Calu3 (cell line): Measurements from ENCODE around the gene RAP1GAP2. TPM values are rescaled to one million over a fixed set of nuclear protein-coding genes. Genes with fewer than 3 reads are reported as not detected.

Experiments used
- BruUV-seq: library from RNA; stranded (reverse); fragments of 400-500 nt; replicated peaks from 2 replicates; lab custom pipeline; 2021; lab: Mats Ljungman, UMichigan
- CTCF ChIA-PET: fragments of 300-600 bp; sonication (Branson Sonifier 250); formaldehyde crosslinking; loops from one replicate; lab custom pipeline; 2022; ENCODE audit warnings: antibody characterized with exemption; lab: Charles Lee
- DNase-seq: peaks from one replicate; pipeline ENCODE4 v3.0.0; 2022
- H3K27ac Mint-ChIP-seq: one replicate; pipeline ENCODE4 v1.8.0; 2022; ENCODE audit warnings: mixed read lengths; ENCODE audit not compliant: unreplicated experiment
- H3K27me3 Mint-ChIP-seq: one replicate; pipeline ENCODE4 v1.8.0; 2022; ENCODE audit warnings: mixed read lengths; ENCODE audit not compliant: unreplicated experiment
- H3K36me3 Mint-ChIP-seq: one replicate; pipeline ENCODE4 v1.8.0; 2022; ENCODE audit warnings: mild to moderate bottlenecking, moderate library complexity, mixed read lengths; ENCODE audit not compliant: insufficient read depth, unreplicated experiment
- H3K4me1 Mint-ChIP-seq: one replicate; pipeline ENCODE4 v1.8.0; 2022; ENCODE audit warnings: mild to moderate bottlenecking, low read depth, mixed read lengths; ENCODE audit not compliant: unreplicated experiment
- H3K4me3 Mint-ChIP-seq: one replicate; pipeline ENCODE4 v1.8.0; 2022; ENCODE audit warnings: mild to moderate bottlenecking, low read depth, moderate library complexity, mixed read lengths; ENCODE audit not compliant: unreplicated experiment
- H3K9me3 Mint-ChIP-seq: one replicate; pipeline ENCODE4 v1.8.0; 2022; ENCODE audit warnings: low read depth, mixed read lengths; ENCODE audit not compliant: unreplicated experiment
- intact Hi-C: fragments of 100-400 bp; cut with micrococcal nuclease; formaldehyde crosslinking; loops from one replicate; pipeline ENCODE4 v1.10.0; 2022; ENCODE audit not compliant: unreplicated experiment
- total RNA-seq: library from RNA; stranded (reverse); gene quantifications from 2 replicates; pipeline ENCODE4 v1.2.3, GENCODE V29; 2022
- TF ChIP-seq, protein P1 (sequence below): fragments of 200-600 bp; IDR thresholded peaks from one replicate; pipeline ENCODE4 v1.8.0; 2022; ENCODE audit warnings: antibody characterized with exemption; ENCODE audit not compliant: unreplicated experiment

The RAP1GAP2 gene
- total RNA-seq, 1 experiment from 2014 or later = 38.4 TPM

- H3K27me3 Mint-ChIP-seq = peaks cover 57% of the 10 kb centered on the region
- intact Hi-C loops = no loop called here
- H3K9me3 Mint-ChIP-seq = no peaks in the 10 kb centered on the region
- H3K4me1 Mint-ChIP-seq = peaks cover 17% of the 10 kb centered on the region
- DNase-seq = no peak
- no peak overlapping the region for H3K27ac Mint-ChIP-seq
- H3K4me3 Mint-ChIP-seq = peak overlapping the region; percentile 49
- no TSS peak for BruUV-seq
- H3K36me3 Mint-ChIP-seq = no peaks in the 10 kb centered on the region
- CTCF ChIA-PET = interaction anchor here (0.6 kb wide), 1 partner anchor 31 kb away, joined by 3 read pairs; no protein-coding TSS in a partner anchor
- TF ChIP-seq, protein P1, sequence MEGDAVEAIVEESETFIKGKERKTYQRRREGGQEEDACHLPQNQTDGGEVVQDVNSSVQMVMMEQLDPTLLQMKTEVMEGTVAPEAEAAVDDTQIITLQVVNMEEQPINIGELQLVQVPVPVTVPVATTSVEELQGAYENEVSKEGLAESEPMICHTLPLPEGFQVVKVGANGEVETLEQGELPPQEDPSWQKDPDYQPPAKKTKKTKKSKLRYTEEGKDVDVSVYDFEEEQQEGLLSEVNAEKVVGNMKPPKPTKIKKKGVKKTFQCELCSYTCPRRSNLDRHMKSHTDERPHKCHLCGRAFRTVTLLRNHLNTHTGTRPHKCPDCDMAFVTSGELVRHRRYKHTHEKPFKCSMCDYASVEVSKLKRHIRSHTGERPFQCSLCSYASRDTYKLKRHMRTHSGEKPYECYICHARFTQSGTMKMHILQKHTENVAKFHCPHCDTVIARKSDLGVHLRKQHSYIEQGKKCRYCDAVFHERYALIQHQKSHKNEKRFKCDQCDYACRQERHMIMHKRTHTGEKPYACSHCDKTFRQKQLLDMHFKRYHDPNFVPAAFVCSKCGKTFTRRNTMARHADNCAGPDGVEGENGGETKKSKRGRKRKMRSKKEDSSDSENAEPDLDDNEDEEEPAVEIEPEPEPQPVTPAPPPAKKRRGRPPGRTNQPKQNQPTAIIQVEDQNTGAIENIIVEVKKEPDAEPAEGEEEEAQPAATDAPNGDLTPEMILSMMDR = no peak
These were observed 988 bp downstream of the RAP1GAP2 start for GRCh38 chr17:2797226-2797625.

- no peaks in the 10 kb centered on the region for H3K36me3 Mint-ChIP-seq
- peaks cover 62% of the 10 kb centered on the region for H3K27me3 Mint-ChIP-seq
- H3K9me3 Mint-ChIP-seq = no peaks in the 10 kb centered on the region
- peaks cover 17% of the 10 kb centered on the region for H3K4me1 Mint-ChIP-seq
- intact Hi-C loops = no loop called here
- TF ChIP-seq, protein P1 = no peak
- CTCF ChIA-PET = interaction anchor here (0.6 kb wide), 1 partner anchor 30 kb away, joined by 3 read pairs; no protein-coding TSS in a partner anchor
- no TSS peak for BruUV-seq
- H3K27ac Mint-ChIP-seq = no peak overlapping the region
- H3K4me3 Mint-ChIP-seq = no peak overlapping the region
- DNase-seq = no peak
These were observed 1.4 kb downstream of the RAP1GAP2 start for GRCh38 chr17:2797637-2798036.

GRCh38 chr17:2798188-2798587, 1.9 kb downstream of the RAP1GAP2 start:
- Mint-ChIP-seq H3K27ac (no peak overlapping the region), H3K36me3 (no peaks in the 10 kb centered on the region), H3K9me3 (no peaks in the 10 kb centered on the region), H3K4me3 (no peak overlapping the region), H3K27me3 (peaks cover 67% of the 10 kb centered on the region), H3K4me1 (peaks cover 17% of the 10 kb centered on the region)
- CTCF ChIA-PET = interaction anchor here (0.6 kb wide), 1 partner anchor 280 kb away, joined by 3 read pairs; no protein-coding TSS in a partner anchor
- DNase-seq = no peak
- intact Hi-C loops = no loop called here
- BruUV-seq = no TSS peak
- TF ChIP-seq, protein P1 = no peak

- Mint-ChIP-seq H3K4me3 (no peak overlapping the region), H3K9me3 (no peaks in the 10 kb centered on the region), H3K27ac (no peak overlapping the region), H3K4me1 (peaks cover 17% of the 10 kb centered on the region), H3K27me3 (peaks cover 72% of the 10 kb centered on the region), H3K36me3 (no peaks in the 10 kb centered on the region)
- DNase-seq = no peak
- intact Hi-C loops = no loop called here
- CTCF ChIA-PET = interaction anchor here (0.6 kb wide), 1 partner anchor 280 kb away, joined by 3 read pairs; no protein-coding TSS in a partner anchor
- no TSS peak for BruUV-seq
- TF ChIP-seq, protein P1 = no peak
These were observed 2.4 kb downstream of the RAP1GAP2 start for GRCh38 chr17:2798678-2799077.
